ENCODE data around the gene TTYH1.

The TTYH1 gene

DNA sequence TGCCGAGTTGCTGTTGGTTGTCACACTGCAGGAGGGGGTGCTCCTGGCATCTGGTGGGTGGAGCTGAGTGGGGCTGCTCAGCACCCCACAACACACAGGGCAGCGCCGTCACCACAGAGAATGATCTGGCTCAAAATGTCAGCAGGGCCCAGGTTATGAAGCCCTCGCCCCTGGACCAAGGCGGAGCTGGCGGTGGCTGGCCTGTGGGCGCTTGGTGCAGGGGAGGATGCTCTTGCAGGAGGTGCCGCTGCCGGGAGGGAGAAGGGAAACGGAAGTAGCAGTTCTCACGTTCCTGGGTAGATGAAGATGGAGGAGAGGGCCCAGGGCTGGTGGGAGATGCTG, 19.6 kb downstream of the TTYH1 start:
- ATAC-seq: no peak
- TF ChIP-seq, protein P1, sequence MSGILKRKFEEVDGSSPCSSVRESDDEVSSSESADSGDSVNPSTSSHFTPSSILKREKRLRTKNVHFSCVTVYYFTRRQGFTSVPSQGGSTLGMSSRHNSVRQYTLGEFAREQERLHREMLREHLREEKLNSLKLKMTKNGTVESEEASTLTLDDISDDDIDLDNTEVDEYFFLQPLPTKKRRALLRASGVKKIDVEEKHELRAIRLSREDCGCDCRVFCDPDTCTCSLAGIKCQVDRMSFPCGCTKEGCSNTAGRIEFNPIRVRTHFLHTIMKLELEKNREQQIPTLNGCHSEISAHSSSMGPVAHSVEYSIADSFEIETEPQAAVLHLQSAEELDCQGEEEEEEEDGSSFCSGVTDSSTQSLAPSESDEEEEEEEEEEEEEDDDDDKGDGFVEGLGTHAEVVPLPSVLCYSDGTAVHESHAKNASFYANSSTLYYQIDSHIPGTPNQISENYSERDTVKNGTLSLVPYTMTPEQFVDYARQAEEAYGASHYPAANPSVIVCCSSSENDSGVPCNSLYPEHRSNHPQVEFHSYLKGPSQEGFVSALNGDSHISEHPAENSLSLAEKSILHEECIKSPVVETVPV (CRISPR knock-in tag; IDR thresholded peaks at IDR 0.05): no peak
- TF ChIP-seq, protein P2, sequence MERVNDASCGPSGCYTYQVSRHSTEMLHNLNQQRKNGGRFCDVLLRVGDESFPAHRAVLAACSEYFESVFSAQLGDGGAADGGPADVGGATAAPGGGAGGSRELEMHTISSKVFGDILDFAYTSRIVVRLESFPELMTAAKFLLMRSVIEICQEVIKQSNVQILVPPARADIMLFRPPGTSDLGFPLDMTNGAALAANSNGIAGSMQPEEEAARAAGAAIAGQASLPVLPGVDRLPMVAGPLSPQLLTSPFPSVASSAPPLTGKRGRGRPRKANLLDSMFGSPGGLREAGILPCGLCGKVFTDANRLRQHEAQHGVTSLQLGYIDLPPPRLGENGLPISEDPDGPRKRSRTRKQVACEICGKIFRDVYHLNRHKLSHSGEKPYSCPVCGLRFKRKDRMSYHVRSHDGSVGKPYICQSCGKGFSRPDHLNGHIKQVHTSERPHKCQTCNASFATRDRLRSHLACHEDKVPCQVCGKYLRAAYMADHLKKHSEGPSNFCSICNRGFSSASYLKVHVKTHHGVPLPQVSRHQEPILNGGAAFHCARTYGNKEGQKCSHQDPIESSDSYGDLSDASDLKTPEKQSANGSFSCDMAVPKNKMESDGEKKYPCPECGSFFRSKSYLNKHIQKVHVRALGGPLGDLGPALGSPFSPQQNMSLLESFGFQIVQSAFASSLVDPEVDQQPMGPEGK (CRISPR knock-in tag; IDR thresholded peaks at IDR 0.05; ENCODE audit: borderline replicate concordance): no peak
- TF ChIP-seq BACH2 (CRISPR knock-in tag; IDR thresholded peaks at IDR 0.05; ENCODE audit: borderline replicate concordance) (no peak), ZNF565 (CRISPR knock-in tag; conservative IDR thresholded peaks at IDR 0.05; ENCODE audit: low read depth) (no peak), SNAI2 (CRISPR knock-in tag; IDR thresholded peaks at IDR 0.05) (no peak), ZC3H10 (CRISPR knock-in tag; IDR thresholded peaks at IDR 0.05) (no peak), ZNF70 (CRISPR knock-in tag; IDR thresholded peaks at IDR 0.05) (no peak), TCF4 (CRISPR knock-in tag; IDR thresholded peaks at IDR 0.05; ENCODE audit: borderline replicate concordance) (no peak), ZFP3 (CRISPR knock-in tag; IDR thresholded peaks at IDR 0.05) (no peak), ZFP30 (CRISPR knock-in tag; IDR thresholded peaks at IDR 0.05) (no peak), ZNF8 (CRISPR knock-in tag; IDR thresholded peaks at IDR 0.05) (no peak), RARB (CRISPR knock-in tag; IDR thresholded peaks at IDR 0.05) (no peak), ARNTL (CRISPR knock-in tag; IDR thresholded peaks at IDR 0.05; ENCODE audit: borderline replicate concordance, low read depth) (no peak), PPARA (CRISPR knock-in tag; IDR thresholded peaks at IDR 0.05; ENCODE audit: borderline replicate concordance) (no peak)
- TF ChIP-seq, protein P3, sequence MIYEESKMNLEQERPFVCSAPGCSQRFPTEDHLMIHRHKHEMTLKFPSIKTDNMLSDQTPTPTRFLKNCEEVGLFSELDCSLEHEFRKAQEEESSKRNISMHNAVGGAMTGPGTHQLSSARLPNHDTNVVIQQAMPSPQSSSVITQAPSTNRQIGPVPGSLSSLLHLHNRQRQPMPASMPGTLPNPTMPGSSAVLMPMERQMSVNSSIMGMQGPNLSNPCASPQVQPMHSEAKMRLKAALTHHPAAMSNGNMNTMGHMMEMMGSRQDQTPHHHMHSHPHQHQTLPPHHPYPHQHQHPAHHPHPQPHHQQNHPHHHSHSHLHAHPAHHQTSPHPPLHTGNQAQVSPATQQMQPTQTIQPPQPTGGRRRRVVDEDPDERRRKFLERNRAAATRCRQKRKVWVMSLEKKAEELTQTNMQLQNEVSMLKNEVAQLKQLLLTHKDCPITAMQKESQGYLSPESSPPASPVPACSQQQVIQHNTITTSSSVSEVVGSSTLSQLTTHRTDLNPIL (CRISPR knock-in tag; IDR thresholded peaks at IDR 0.05; ENCODE audit: low read depth): no peak
- TF ChIP-seq, protein P4, sequence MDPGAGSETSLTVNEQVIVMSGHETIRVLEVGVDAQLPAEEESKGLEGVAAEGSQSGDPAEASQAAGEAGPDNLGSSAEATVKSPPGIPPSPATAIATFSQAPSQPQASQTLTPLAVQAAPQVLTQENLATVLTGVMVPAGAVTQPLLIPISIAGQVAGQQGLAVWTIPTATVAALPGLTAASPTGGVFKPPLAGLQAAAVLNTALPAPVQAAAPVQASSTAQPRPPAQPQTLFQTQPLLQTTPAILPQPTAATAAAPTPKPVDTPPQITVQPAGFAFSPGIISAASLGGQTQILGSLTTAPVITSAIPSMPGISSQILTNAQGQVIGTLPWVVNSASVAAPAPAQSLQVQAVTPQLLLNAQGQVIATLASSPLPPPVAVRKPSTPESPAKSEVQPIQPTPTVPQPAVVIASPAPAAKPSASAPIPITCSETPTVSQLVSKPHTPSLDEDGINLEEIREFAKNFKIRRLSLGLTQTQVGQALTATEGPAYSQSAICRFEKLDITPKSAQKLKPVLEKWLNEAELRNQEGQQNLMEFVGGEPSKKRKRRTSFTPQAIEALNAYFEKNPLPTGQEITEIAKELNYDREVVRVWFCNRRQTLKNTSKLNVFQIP (CRISPR knock-in tag; IDR thresholded peaks at IDR 0.05; ENCODE audit: borderline replicate concordance, low read depth): no peak
- TF ChIP-seq, protein P5, sequence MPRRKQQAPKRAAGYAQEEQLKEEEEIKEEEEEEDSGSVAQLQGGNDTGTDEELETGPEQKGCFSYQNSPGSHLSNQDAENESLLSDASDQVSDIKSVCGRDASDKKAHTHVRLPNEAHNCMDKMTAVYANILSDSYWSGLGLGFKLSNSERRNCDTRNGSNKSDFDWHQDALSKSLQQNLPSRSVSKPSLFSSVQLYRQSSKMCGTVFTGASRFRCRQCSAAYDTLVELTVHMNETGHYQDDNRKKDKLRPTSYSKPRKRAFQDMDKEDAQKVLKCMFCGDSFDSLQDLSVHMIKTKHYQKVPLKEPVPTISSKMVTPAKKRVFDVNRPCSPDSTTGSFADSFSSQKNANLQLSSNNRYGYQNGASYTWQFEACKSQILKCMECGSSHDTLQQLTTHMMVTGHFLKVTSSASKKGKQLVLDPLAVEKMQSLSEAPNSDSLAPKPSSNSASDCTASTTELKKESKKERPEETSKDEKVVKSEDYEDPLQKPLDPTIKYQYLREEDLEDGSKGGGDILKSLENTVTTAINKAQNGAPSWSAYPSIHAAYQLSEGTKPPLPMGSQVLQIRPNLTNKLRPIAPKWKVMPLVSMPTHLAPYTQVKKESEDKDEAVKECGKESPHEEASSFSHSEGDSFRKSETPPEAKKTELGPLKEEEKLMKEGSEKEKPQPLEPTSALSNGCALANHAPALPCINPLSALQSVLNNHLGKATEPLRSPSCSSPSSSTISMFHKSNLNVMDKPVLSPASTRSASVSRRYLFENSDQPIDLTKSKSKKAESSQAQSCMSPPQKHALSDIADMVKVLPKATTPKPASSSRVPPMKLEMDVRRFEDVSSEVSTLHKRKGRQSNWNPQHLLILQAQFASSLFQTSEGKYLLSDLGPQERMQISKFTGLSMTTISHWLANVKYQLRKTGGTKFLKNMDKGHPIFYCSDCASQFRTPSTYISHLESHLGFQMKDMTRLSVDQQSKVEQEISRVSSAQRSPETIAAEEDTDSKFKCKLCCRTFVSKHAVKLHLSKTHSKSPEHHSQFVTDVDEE (CRISPR knock-in tag; IDR thresholded peaks at IDR 0.05): no peak

DNA sequence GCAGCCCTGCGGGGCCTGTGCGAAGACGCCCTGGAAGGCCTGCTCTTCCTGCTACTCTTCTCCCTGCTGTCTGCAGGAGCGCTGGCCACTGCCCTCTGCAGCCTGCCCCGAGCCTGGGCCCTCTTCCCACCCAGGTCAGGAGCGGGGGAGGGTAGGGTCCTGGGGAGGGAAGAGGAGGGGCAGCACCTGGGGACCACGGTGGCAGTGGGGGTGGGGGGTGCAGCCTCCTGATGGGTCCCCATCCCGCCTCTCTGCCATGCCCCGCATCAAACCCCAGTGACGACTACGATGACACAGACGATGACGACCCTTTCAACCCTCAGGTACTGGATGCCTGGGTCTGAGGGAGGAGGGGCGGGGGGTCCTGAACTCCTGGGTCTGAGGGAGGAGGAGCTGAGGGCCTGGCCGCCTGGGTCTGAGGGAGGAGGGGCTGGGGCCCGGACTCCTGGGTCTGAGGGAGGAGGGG, 20.3 kb downstream of the TTYH1 start:
- TF ChIP-seq PPARA (CRISPR knock-in tag; IDR thresholded peaks at IDR 0.05; ENCODE audit: borderline replicate concordance) (no peak), ZFP30 (CRISPR knock-in tag; IDR thresholded peaks at IDR 0.05) (no peak), ZNF70 (CRISPR knock-in tag; IDR thresholded peaks at IDR 0.05) (no peak), ESRRG (CRISPR knock-in tag; IDR thresholded peaks at IDR 0.05) (no peak), ZNF8 (CRISPR knock-in tag; IDR thresholded peaks at IDR 0.05) (no peak), ISL1 (CRISPR knock-in tag; IDR thresholded peaks at IDR 0.05) (no peak)
- TF ChIP-seq, protein P1 (CRISPR knock-in tag; IDR thresholded peaks at IDR 0.05): no peak
- TF ChIP-seq, protein P4 (CRISPR knock-in tag; IDR thresholded peaks at IDR 0.05; ENCODE audit: borderline replicate concordance, low read depth): no peak
- TF ChIP-seq, protein P3 (CRISPR knock-in tag; IDR thresholded peaks at IDR 0.05; ENCODE audit: low read depth): no peak
- no peak for ATAC-seq
